A673 (cell line): Measurements from ENCODE around the gene DPH7. TPM values are rescaled to one million over a fixed set of nuclear protein-coding genes. Genes with fewer than 3 reads are reported as not detected.
"Not testable (repeated sequence)": the region's sequence is repeated elsewhere in the genome, so short reads cannot be mapped to it uniquely, and the experiment has no call there.

ENCODE experiments used
- BruUV-seq: library from RNA; stranded (reverse); fragments of 400-500 nt; replicated peaks from 2 replicates; lab custom pipeline; 2021; lab: Mats Ljungman, UMichigan
- CTCF ChIA-PET: fragments of 300-600 bp; sonication (Branson Sonifier 250); formaldehyde crosslinking; loops from one replicate; lab custom pipeline; 2022; ENCODE audit warnings: antibody characterized with exemption; lab: Charles Lee
- POLR2A ChIA-PET: fragments of 300-600 bp; sonication (Branson Sonifier 250); formaldehyde crosslinking; loops from one replicate; lab custom pipeline; 2022; ENCODE audit warnings: antibody characterized with exemption; ENCODE audit not compliant: low non-redundant PET; lab: Charles Lee
- DNase-seq: peaks from one replicate; pipeline ENCODE4 v3.0.0-alpha.2; 2015; ENCODE audit warnings: low spot score
- H3K27ac ChIP-seq: fragments of 200-600 bp; sonication (generic); 2 replicates; pipeline ENCODE4 v1.5.1; 2016; ENCODE audit warnings: mixed run types, low read depth, mild to moderate bottlenecking, mixed read lengths, antibody characterized with exemption, low read length; ENCODE audit not compliant: poor library complexity, severe bottlenecking
- H3K27me3 ChIP-seq: fragments of 200-600 bp; sonication (generic); replicated peaks from 2 replicates; pipeline ENCODE4 v1.6.1; 2017; ENCODE audit warnings: mixed run types, low read depth, mild to moderate bottlenecking, mixed read lengths, antibody characterized with exemption, low read length; ENCODE audit not compliant: insufficient read depth, poor library complexity
- H3K36me3 ChIP-seq: fragments of 200-600 bp; sonication (generic); 2 replicates; pipeline ENCODE4 v1.6.1; 2016; ENCODE audit warnings: mixed run types, mild to moderate bottlenecking, mixed read lengths, antibody characterized with exemption, low read length; ENCODE audit not compliant: insufficient read depth, poor library complexity, severe bottlenecking
- H3K4me1 ChIP-seq: fragments of 200-600 bp; sonication (generic); 2 replicates; pipeline ENCODE4 v1.6.1; 2017; ENCODE audit warnings: mixed run types, mild to moderate bottlenecking, mixed read lengths, antibody characterized with exemption, low read length; ENCODE audit not compliant: insufficient read depth, poor library complexity, severe bottlenecking
- H3K4me3 ChIP-seq: fragments of 200-600 bp; sonication (generic); 2 replicates; pipeline ENCODE4 v1.5.1; 2016; ENCODE audit warnings: low read depth, mixed run types, mild to moderate bottlenecking, mixed read lengths, low read length; ENCODE audit not compliant: poor library complexity, severe bottlenecking
- H3K9me3 ChIP-seq: fragments of 200-600 bp; sonication (generic); 2 replicates; pipeline ENCODE4 v1.6.1; 2016; ENCODE audit warnings: mixed run types, low read depth, mild to moderate bottlenecking, mixed read lengths, antibody characterized with exemption, low read length; ENCODE audit not compliant: poor library complexity, severe bottlenecking
- EZH2 ChIP-seq: fragments of 200-600 bp; sonication (generic); IDR thresholded peaks from 2 replicates; pipeline ENCODE4 v1.6.1; 2017; ENCODE audit warnings: borderline replicate concordance, low read depth, mild to moderate bottlenecking, mixed read lengths, antibody characterized with exemption, low read length; ENCODE audit not compliant: poor library complexity, severe bottlenecking
- intact Hi-C: fragments of 100-400 bp; cut with micrococcal nuclease; formaldehyde crosslinking; loops from one replicate; pipeline ENCODE4 v1.10.0; 2022; ENCODE audit not compliant: unreplicated experiment
- total RNA-seq: library from RNA; stranded (reverse); gene quantifications from 2 replicates; pipeline ENCODE4 v1.2.3, GENCODE V29; 2021
- TF ChIP-seq, protein P1 (sequence below): fragments of 300-800, 200-600 bp; sonication (generic); conservative IDR thresholded peaks from 2 replicates; pipeline ENCODE4 v1.5.1; 2017; ENCODE audit warnings: low read depth, mild to moderate bottlenecking, antibody characterized with exemption, low read length, moderate library complexity, mixed read lengths

The DPH7 gene
- total RNA-seq, 1 experiment from 2014 or later, result 56.9 TPM

DNA sequence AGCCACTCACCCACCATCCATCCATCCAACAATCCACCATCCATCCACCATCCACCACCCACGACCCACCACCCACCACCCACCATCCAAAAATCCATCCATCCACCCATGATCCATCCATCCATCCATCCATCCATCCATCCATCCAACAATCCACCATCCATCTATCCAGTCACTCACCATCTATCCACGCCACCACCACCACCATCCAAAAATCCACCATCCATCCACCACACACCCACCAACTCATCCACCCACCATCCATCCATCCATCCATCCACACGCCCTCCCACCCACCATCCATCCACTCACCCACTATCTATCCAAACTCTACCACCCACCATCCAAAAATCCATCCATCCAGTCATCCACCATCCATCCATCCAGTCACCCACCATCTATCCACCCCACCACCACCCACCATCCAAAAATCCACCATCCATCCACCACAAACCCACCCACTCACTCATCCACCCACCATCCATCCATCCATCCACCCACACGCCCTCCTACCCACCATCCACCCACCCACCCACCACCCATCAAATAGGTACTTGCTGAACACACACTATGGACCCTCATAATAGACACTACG lies 9.0 kb downstream of the DPH7 start:
- DNase-seq, result no peak
- no TSS peak for BruUV-seq
- peaks cover 26% of the 10 kb centered on the region for H3K36me3 ChIP-seq
- POLR2A ChIA-PET, result no interaction called here
- no peaks in the 10 kb centered on the region for H3K9me3 ChIP-seq
- H3K4me3 ChIP-seq, result no peak overlapping the region
- no peak overlapping the region for H3K27ac ChIP-seq
- CTCF ChIA-PET, result no interaction called here
- no peaks in the 10 kb centered on the region for H3K27me3 ChIP-seq
- intact Hi-C loops, result no loop called here
- no peaks in the 10 kb centered on the region for H3K4me1 ChIP-seq
- TF ChIP-seq EZH2, result no peak
- TF ChIP-seq, protein P1, sequence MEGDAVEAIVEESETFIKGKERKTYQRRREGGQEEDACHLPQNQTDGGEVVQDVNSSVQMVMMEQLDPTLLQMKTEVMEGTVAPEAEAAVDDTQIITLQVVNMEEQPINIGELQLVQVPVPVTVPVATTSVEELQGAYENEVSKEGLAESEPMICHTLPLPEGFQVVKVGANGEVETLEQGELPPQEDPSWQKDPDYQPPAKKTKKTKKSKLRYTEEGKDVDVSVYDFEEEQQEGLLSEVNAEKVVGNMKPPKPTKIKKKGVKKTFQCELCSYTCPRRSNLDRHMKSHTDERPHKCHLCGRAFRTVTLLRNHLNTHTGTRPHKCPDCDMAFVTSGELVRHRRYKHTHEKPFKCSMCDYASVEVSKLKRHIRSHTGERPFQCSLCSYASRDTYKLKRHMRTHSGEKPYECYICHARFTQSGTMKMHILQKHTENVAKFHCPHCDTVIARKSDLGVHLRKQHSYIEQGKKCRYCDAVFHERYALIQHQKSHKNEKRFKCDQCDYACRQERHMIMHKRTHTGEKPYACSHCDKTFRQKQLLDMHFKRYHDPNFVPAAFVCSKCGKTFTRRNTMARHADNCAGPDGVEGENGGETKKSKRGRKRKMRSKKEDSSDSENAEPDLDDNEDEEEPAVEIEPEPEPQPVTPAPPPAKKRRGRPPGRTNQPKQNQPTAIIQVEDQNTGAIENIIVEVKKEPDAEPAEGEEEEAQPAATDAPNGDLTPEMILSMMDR, result no peak

DNA sequence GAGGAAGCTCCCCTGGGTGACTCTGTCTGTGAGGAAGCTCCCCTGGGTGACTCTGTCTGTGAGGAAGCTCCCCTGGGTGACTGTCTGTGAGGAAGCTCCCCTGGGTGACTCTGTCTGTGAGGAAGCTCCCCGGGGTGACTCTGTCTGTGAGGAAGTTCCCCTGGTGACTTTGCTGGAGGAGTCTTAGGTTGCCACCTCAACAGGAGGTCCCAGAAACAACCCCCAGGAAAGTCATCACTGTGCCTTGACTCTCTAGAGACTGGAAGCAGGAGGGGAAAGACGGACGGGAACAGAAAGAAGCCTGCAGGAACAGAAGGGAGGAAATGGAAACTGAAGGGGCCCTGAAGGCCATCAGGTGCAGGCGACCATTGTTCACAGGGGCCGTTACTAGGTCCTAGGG lies 10.3 kb downstream of the DPH7 start:
- CTCF ChIA-PET, H3K27ac ChIP-seq, DNase-seq, H3K4me3 ChIP-seq, H3K9me3 ChIP-seq, H3K4me1 ChIP-seq, POLR2A ChIA-PET, BruUV-seq, intact Hi-C loops, H3K27me3 ChIP-seq: not testable (repeated sequence)
- H3K36me3 ChIP-seq, result peaks cover 25% of the 10 kb centered on the region

GRCh38 chr9:137564817-137565411 lies 13.8 kb downstream of the DPH7 start:
- Histone ChIP-seq H3K9me3 (no peaks in the 10 kb centered on the region), H3K4me1 (no peaks in the 10 kb centered on the region), H3K27ac (no peak overlapping the region), H3K27me3 (no peaks in the 10 kb centered on the region), H3K4me3 (no peak overlapping the region), H3K36me3 (peaks cover 24% of the 10 kb centered on the region)
- TF ChIP-seq EZH2, result no peak
- TF ChIP-seq, protein P1, result no peak
- no peak for DNase-seq
- ChIA-PET POLR2A (no interaction called here), CTCF (no interaction called here)
- intact Hi-C loops, result no loop called here
- no TSS peak for BruUV-seq

GRCh38 chr9:137564134-137564533 lies 14.6 kb downstream of the DPH7 start:
- CTCF ChIA-PET, result no interaction called here
- Histone ChIP-seq H3K27ac (no peak overlapping the region), H3K4me1 (no peaks in the 10 kb centered on the region), H3K9me3 (no peaks in the 10 kb centered on the region), H3K27me3 (no peaks in the 10 kb centered on the region), H3K36me3 (peaks cover 25% of the 10 kb centered on the region), H3K4me3 (no peak overlapping the region)
- no TSS peak for BruUV-seq
- POLR2A ChIA-PET, result no interaction called here
- TF ChIP-seq, protein P1, result no peak
- TF ChIP-seq EZH2, result no peak
- intact Hi-C loops, result no loop called here
- no peak for DNase-seq
